SK-N-SH treated with all-trans-retinoic acid at 6 μM for 48 hours (cell line): ENCODE data around the gene LRRFIP2.

Source experiments
- ARNTL ChIP-seq: fragments of 450-650 bp; formaldehyde crosslinking; IDR thresholded peaks from 2 replicates; pipeline ENCODE4 v1.5.0; 2020; ENCODE audit warnings: low read depth, mild to moderate bottlenecking, moderate library complexity, borderline replicate concordance
- GLIS3 ChIP-seq: fragments of 250-450 bp; sonication (Bioruptor Pico); IDR thresholded peaks from 2 replicates; pipeline ENCODE4 v1.5.0; 2020; ENCODE audit warnings: mild to moderate bottlenecking, moderate library complexity
- PPARA ChIP-seq: fragments of 250-450 bp; sonication (Bioruptor Pico); IDR thresholded peaks from 2 replicates; pipeline ENCODE4 v1.5.0; 2020; ENCODE audit warnings: mild to moderate bottlenecking, borderline replicate concordance
- TCF4 ChIP-seq: fragments of 250-450 bp; sonication (Bioruptor Pico); IDR thresholded peaks from 2 replicates; pipeline ENCODE4 v1.8.0; 2021; ENCODE audit warnings: mild to moderate bottlenecking, moderate library complexity, borderline replicate concordance
- ZNF70 ChIP-seq: fragments of 450-650 bp; formaldehyde crosslinking; IDR thresholded peaks from 2 replicates; pipeline ENCODE4 v1.5.0; 2020; ENCODE audit warnings: mild to moderate bottlenecking, moderate library complexity
- TF ChIP-seq, protein P1 (sequence below): fragments of 250-450 bp; sonication (Bioruptor Pico); IDR thresholded peaks from 2 replicates; pipeline ENCODE4 v1.8.0; 2020; ENCODE audit warnings: mild to moderate bottlenecking, moderate library complexity, borderline replicate concordance
- TF ChIP-seq, protein P2 (sequence below): fragments of 250-450 bp; sonication (Bioruptor Pico); IDR thresholded peaks from 2 replicates; pipeline ENCODE4 v1.5.0; 2020; ENCODE audit warnings: mild to moderate bottlenecking, moderate library complexity
- TF ChIP-seq, protein P3 (sequence below): fragments of 250-450 bp; sonication (Bioruptor Pico); IDR thresholded peaks from 2 replicates; pipeline ENCODE4 v1.8.0; 2021; ENCODE audit warnings: low read depth, mild to moderate bottlenecking, moderate library complexity, borderline replicate concordance
- TF ChIP-seq, protein P4 (sequence below): fragments of 250-450 bp; sonication (Bioruptor Pico); IDR thresholded peaks from 2 replicates; pipeline ENCODE4 v1.5.1; 2020; ENCODE audit warnings: low read depth, mild to moderate bottlenecking, moderate library complexity

DNA sequence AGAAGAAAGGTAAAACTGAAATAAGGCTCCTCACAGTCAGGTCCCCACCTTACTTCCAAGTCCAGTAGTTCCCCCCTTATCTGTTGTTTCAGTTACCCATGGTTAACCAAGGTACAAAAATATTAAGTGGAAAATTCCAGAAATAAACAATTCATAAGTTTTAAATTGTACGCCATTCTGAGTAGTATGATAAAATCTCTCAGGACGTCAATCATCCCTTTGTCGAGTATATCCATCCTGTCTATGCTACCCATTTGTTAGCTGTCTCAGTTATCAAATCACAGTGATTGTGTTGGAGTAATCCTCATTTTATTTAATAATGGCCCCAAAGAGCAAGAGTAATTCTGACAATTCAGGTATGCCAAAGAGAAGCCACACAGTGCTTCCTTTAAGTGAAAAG, 43.9 kb downstream of the LRRFIP2 start:
- TF ChIP-seq, protein P1, sequence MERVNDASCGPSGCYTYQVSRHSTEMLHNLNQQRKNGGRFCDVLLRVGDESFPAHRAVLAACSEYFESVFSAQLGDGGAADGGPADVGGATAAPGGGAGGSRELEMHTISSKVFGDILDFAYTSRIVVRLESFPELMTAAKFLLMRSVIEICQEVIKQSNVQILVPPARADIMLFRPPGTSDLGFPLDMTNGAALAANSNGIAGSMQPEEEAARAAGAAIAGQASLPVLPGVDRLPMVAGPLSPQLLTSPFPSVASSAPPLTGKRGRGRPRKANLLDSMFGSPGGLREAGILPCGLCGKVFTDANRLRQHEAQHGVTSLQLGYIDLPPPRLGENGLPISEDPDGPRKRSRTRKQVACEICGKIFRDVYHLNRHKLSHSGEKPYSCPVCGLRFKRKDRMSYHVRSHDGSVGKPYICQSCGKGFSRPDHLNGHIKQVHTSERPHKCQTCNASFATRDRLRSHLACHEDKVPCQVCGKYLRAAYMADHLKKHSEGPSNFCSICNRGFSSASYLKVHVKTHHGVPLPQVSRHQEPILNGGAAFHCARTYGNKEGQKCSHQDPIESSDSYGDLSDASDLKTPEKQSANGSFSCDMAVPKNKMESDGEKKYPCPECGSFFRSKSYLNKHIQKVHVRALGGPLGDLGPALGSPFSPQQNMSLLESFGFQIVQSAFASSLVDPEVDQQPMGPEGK (CRISPR knock-in tag): no peak
- TF ChIP-seq, protein P2, sequence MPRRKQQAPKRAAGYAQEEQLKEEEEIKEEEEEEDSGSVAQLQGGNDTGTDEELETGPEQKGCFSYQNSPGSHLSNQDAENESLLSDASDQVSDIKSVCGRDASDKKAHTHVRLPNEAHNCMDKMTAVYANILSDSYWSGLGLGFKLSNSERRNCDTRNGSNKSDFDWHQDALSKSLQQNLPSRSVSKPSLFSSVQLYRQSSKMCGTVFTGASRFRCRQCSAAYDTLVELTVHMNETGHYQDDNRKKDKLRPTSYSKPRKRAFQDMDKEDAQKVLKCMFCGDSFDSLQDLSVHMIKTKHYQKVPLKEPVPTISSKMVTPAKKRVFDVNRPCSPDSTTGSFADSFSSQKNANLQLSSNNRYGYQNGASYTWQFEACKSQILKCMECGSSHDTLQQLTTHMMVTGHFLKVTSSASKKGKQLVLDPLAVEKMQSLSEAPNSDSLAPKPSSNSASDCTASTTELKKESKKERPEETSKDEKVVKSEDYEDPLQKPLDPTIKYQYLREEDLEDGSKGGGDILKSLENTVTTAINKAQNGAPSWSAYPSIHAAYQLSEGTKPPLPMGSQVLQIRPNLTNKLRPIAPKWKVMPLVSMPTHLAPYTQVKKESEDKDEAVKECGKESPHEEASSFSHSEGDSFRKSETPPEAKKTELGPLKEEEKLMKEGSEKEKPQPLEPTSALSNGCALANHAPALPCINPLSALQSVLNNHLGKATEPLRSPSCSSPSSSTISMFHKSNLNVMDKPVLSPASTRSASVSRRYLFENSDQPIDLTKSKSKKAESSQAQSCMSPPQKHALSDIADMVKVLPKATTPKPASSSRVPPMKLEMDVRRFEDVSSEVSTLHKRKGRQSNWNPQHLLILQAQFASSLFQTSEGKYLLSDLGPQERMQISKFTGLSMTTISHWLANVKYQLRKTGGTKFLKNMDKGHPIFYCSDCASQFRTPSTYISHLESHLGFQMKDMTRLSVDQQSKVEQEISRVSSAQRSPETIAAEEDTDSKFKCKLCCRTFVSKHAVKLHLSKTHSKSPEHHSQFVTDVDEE (CRISPR knock-in tag): no peak
- TF ChIP-seq, protein P3, sequence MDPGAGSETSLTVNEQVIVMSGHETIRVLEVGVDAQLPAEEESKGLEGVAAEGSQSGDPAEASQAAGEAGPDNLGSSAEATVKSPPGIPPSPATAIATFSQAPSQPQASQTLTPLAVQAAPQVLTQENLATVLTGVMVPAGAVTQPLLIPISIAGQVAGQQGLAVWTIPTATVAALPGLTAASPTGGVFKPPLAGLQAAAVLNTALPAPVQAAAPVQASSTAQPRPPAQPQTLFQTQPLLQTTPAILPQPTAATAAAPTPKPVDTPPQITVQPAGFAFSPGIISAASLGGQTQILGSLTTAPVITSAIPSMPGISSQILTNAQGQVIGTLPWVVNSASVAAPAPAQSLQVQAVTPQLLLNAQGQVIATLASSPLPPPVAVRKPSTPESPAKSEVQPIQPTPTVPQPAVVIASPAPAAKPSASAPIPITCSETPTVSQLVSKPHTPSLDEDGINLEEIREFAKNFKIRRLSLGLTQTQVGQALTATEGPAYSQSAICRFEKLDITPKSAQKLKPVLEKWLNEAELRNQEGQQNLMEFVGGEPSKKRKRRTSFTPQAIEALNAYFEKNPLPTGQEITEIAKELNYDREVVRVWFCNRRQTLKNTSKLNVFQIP (CRISPR knock-in tag): no peak
- TF ChIP-seq, protein P4, sequence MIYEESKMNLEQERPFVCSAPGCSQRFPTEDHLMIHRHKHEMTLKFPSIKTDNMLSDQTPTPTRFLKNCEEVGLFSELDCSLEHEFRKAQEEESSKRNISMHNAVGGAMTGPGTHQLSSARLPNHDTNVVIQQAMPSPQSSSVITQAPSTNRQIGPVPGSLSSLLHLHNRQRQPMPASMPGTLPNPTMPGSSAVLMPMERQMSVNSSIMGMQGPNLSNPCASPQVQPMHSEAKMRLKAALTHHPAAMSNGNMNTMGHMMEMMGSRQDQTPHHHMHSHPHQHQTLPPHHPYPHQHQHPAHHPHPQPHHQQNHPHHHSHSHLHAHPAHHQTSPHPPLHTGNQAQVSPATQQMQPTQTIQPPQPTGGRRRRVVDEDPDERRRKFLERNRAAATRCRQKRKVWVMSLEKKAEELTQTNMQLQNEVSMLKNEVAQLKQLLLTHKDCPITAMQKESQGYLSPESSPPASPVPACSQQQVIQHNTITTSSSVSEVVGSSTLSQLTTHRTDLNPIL: no peak
- no peak for TF ChIP-seq ARNTL (CRISPR knock-in tag)
- TF ChIP-seq TCF4 (CRISPR knock-in tag): no peak
- TF ChIP-seq PPARA (CRISPR knock-in tag): no peak
- TF ChIP-seq GLIS3: no peak
- TF ChIP-seq ZNF70 (CRISPR knock-in tag): no peak
